ENCODE results near the gene PRKN.

The PRKN gene

DNA sequence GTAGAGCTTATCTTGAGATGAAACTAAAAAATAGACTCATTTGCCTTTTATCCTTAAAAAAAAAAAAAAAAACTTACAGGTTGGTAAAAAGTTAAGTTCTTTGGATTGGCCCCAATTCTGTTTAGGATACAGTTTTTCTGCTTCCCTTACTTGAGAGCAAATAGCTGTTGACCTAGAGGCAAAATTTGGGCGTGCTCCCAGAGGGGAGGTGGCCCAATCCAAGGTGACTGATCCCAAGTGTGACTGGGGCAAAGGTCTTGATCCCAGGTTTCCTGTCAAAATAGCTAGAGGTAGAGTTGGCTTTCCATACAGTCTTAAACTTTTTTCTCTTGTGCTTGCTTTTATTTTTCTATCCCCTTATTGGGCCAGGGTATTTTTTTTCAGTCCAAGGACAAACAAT lies 1089.9 kb downstream of the PRKN start:
- no peaks in the 10 kb centered on the region for H3K9me3 ChIP-seq (ENCODE audit: severe bottlenecking)
- no peak overlapping the region for H3K4me3 ChIP-seq (ENCODE audit: severe bottlenecking)
- no peaks in the 10 kb centered on the region for H3K4me1 ChIP-seq (ENCODE audit: insufficient read depth, poor library complexity, severe bottlenecking)
- H3K27ac ChIP-seq (ENCODE audit: poor library complexity, severe bottlenecking): no peak overlapping the region
- DNase-seq (ENCODE audit: low spot score) (no peak), ATAC-seq (ENCODE audit: low read depth) (no peak)
- no peaks in the 10 kb centered on the region for H3K36me3 ChIP-seq (ENCODE audit: low read depth)
- TF ChIP-seq, protein P1, sequence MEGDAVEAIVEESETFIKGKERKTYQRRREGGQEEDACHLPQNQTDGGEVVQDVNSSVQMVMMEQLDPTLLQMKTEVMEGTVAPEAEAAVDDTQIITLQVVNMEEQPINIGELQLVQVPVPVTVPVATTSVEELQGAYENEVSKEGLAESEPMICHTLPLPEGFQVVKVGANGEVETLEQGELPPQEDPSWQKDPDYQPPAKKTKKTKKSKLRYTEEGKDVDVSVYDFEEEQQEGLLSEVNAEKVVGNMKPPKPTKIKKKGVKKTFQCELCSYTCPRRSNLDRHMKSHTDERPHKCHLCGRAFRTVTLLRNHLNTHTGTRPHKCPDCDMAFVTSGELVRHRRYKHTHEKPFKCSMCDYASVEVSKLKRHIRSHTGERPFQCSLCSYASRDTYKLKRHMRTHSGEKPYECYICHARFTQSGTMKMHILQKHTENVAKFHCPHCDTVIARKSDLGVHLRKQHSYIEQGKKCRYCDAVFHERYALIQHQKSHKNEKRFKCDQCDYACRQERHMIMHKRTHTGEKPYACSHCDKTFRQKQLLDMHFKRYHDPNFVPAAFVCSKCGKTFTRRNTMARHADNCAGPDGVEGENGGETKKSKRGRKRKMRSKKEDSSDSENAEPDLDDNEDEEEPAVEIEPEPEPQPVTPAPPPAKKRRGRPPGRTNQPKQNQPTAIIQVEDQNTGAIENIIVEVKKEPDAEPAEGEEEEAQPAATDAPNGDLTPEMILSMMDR (IDR thresholded peaks at IDR 0.05; ENCODE audit: poor library complexity, severe bottlenecking): no peak
- H3K27me3 ChIP-seq (ENCODE audit: insufficient read depth, poor library complexity, severe bottlenecking): no peaks in the 10 kb centered on the region

DNA sequence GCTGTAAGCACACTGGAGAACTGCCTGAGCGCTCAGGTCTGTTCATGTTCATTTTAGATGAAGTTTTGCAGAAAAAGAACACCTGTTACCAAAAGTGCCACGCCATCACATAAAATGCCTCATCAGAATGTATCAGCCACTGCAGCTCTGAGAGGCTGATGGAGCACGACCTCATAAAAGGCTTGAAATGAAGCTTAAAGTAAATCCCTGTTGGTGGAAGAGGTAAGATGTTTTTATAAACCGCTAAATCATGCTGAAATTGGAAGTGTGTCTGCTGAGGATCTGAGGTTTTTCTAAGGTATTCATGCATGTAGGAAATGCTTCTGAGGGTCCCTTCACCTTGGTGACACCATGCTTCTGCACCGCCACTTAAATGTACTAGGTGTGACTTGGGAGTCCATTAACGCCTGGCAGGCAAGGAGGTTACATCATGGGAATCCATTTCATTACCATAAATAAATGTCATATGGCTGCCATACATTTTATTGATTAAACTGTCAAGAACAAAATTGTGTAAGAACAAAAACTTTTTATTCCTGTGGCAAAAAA lies 1090.6 kb downstream of the PRKN start:
- Histone ChIP-seq H3K4me3 (ENCODE audit: severe bottlenecking) (no peak overlapping the region), H3K9me3 (ENCODE audit: severe bottlenecking) (no peaks in the 10 kb centered on the region), H3K27ac (ENCODE audit: poor library complexity, severe bottlenecking) (no peak overlapping the region), H3K27me3 (ENCODE audit: insufficient read depth, poor library complexity, severe bottlenecking) (no peaks in the 10 kb centered on the region), H3K36me3 (ENCODE audit: low read depth) (no peaks in the 10 kb centered on the region), H3K4me1 (ENCODE audit: insufficient read depth, poor library complexity, severe bottlenecking) (peaks cover 3% of the 10 kb centered on the region)
- DNase-seq (ENCODE audit: low spot score) (no peak), ATAC-seq (ENCODE audit: low read depth) (no peak)
- TF ChIP-seq, protein P1 (IDR thresholded peaks at IDR 0.05; ENCODE audit: poor library complexity, severe bottlenecking): no peak

DNA sequence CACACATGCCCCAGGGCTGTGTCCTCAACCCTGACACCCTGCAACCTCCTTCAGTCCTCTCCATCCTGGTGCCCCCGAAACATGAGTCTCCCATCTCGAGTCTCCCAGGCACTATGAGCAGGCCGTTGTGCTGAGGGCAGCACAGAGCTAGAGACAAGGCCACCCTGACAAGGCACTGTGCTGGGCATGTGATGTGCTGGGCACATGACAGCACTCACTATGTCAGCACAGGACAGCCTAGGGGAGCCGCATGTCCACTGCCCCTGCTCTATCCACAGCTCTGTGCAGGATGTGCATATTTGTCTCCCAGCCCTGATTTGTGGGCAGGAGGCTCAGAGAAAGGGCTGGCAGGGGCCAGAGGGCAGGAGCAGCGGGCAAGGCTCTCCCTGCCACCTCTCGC lies 1091.6 kb downstream of the PRKN start:
- no peak for ATAC-seq (ENCODE audit: low read depth)

DNA sequence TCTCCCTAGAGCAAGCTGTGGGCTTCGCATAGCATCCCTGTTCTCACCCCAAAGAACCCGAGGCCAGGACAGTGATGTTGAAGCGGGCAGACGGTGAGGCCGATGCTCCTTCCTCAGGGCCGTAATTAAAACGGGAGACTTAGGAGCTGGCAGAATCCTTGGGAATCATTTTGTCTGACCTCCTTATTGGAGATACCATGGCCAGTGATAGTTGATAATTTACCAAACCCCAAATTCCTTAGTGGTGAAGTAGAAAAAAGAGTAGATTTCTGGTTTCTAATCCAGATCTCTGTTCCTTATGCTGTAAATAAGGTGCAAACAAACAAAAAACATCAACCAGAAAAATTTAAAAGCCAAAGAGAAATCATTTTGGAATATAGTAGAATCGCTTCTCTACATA lies 1092.7 kb downstream of the PRKN start:
- Histone ChIP-seq H3K4me3 (ENCODE audit: severe bottlenecking) (no peak overlapping the region), H3K36me3 (ENCODE audit: low read depth) (no peaks in the 10 kb centered on the region), H3K9me3 (ENCODE audit: severe bottlenecking) (no peaks in the 10 kb centered on the region), H3K4me1 (ENCODE audit: insufficient read depth, poor library complexity, severe bottlenecking) (peaks cover 11% of the 10 kb centered on the region), H3K27me3 (ENCODE audit: insufficient read depth, poor library complexity, severe bottlenecking) (no peaks in the 10 kb centered on the region), H3K27ac (ENCODE audit: poor library complexity, severe bottlenecking) (no peak overlapping the region)
- TF ChIP-seq, protein P1 (IDR thresholded peaks at IDR 0.05; ENCODE audit: poor library complexity, severe bottlenecking): no peak
- no peak for ATAC-seq (ENCODE audit: low read depth)
- no peak for DNase-seq (ENCODE audit: low spot score)

More for the DNA sequence above, 1091.6 kb downstream of the PRKN start:
- Histone ChIP-seq H3K4me3 (ENCODE audit: severe bottlenecking) (no peak overlapping the region), H3K9me3 (ENCODE audit: severe bottlenecking) (no peaks in the 10 kb centered on the region), H3K27me3 (ENCODE audit: insufficient read depth, poor library complexity, severe bottlenecking) (no peaks in the 10 kb centered on the region), H3K4me1 (ENCODE audit: insufficient read depth, poor library complexity, severe bottlenecking) (peaks cover 11% of the 10 kb centered on the region), H3K36me3 (ENCODE audit: low read depth) (no peaks in the 10 kb centered on the region), H3K27ac (ENCODE audit: poor library complexity, severe bottlenecking) (no peak overlapping the region)
- no peak for DNase-seq (ENCODE audit: low spot score)
- TF ChIP-seq, protein P1 (IDR thresholded peaks at IDR 0.05; ENCODE audit: poor library complexity, severe bottlenecking): no peak

DNA sequence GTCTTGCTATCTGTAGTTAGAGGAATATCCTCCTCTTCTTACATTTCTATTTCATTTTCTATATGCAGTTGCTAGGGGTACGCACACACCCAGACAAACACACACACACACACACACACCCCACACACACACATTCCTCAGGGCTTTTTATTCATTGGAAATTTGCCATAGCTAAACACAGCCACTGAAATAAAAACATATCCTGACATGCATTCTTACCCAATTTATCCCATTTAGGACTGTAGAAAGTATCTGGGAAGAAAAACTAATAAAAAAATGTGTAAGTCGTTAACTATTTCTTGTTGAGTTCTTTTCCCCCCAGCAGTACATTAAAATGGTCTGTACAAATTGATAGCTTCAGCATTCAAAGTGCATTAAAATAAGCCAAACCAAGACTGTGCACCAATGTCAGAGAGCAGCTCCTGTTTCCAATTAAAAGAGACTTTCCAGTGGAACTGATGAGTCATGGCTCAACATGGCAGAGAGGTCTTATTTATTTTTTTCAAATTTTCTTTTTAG lies 1095.8 kb downstream of the PRKN start:
- Histone ChIP-seq H3K27me3 (ENCODE audit: insufficient read depth, poor library complexity, severe bottlenecking) (no peaks in the 10 kb centered on the region), H3K27ac (ENCODE audit: poor library complexity, severe bottlenecking) (peak overlapping the region; percentile 25), H3K4me3 (ENCODE audit: severe bottlenecking) (no peak overlapping the region), H3K36me3 (ENCODE audit: low read depth) (no peaks in the 10 kb centered on the region), H3K4me1 (ENCODE audit: insufficient read depth, poor library complexity, severe bottlenecking) (peaks cover 11% of the 10 kb centered on the region), H3K9me3 (ENCODE audit: severe bottlenecking) (no peaks in the 10 kb centered on the region)
- TF ChIP-seq, protein P1 (IDR thresholded peaks at IDR 0.05; ENCODE audit: poor library complexity, severe bottlenecking): no peak
- ATAC-seq (ENCODE audit: low read depth): peak; percentile 29; the same call in 1 of the 3 replicates
- DNase-seq (ENCODE audit: low spot score): no peak
